IPS-15b (cell line): Measurements from ENCODE around the gene KIAA1217.

Experiments
- H3K27me3 ChIP-seq: one replicate; pipeline ENCODE4 v1.6.1; 2013; ENCODE audit warnings: low read length; ENCODE audit not compliant: control insufficient read depth, insufficient read depth
- H3K36me3 ChIP-seq: one replicate; pipeline ENCODE4 v1.6.1; 2013; ENCODE audit warnings: low read length; ENCODE audit not compliant: control insufficient read depth, insufficient read depth
- H3K4me1 ChIP-seq: one replicate; pipeline ENCODE4 v1.6.1; 2013; ENCODE audit warnings: mild to moderate bottlenecking, low read length; ENCODE audit not compliant: control insufficient read depth, insufficient read depth
- H3K4me3 ChIP-seq: one replicate; pipeline ENCODE4 v1.5.1; 2013; ENCODE audit warnings: low read depth, low read length
- H3K9ac ChIP-seq: one replicate; pipeline ENCODE4 v1.6.1; 2013; ENCODE audit warnings: low read depth, mild to moderate bottlenecking, low read length
- H3K9me3 ChIP-seq: one replicate; pipeline ENCODE4 v1.6.1; 2013; ENCODE audit warnings: mild to moderate bottlenecking, low read length; ENCODE audit not compliant: control insufficient read depth, insufficient read depth

The KIAA1217 gene

DNA sequence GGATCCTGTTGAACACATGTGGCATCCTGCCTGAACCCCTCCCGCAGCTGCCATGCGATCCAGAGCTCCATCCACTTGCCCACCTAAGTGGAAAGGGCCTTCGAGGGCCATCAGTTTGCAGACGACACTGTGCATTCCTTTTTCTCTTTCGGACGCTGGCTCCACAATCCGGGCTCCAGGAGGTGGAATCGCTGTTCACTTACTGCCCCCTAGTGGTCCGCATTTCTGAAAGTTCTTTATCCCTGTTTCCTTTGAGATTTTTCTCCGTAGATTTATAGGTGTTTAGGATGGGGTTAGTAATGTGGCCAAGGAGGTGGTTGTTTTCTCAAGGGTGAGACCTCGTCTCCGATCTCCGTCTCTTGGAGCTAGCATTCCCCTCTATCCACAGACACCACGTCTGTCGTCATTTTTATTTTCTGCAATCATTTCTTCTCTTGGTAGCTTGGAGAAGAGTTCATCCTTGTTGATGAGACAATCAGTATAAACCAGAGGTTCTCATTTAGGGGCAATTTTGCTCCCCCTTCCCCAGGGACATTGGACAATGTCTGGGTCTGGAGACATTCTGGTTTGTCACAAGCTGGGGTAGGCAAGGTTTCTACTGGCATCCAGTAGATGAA, 310.2 kb downstream of the KIAA1217 start:
- no peaks in the 10 kb centered on the region for H3K27me3 ChIP-seq
- no peak overlapping the region for H3K9ac ChIP-seq
- no peak overlapping the region for H3K4me3 ChIP-seq
- no peaks in the 10 kb centered on the region for H3K9me3 ChIP-seq
- peaks cover 10% of the 10 kb centered on the region for H3K4me1 ChIP-seq
- peaks cover 3% of the 10 kb centered on the region for H3K36me3 ChIP-seq

- Histone ChIP-seq H3K4me1 (peaks cover 10% of the 10 kb centered on the region), H3K9ac (peak overlapping the region; percentile 54), H3K9me3 (no peaks in the 10 kb centered on the region), H3K27me3 (no peaks in the 10 kb centered on the region), H3K36me3 (peaks cover 8% of the 10 kb centered on the region), H3K4me3 (no peak overlapping the region)
These were observed 311.0 kb downstream of the KIAA1217 start for GRCh38 chr10:24519950-24520349.

- H3K4me3 ChIP-seq = no peak overlapping the region
These were observed 315.4 kb downstream of the KIAA1217 start for GRCh38 chr10:24524314-24524713.

DNA sequence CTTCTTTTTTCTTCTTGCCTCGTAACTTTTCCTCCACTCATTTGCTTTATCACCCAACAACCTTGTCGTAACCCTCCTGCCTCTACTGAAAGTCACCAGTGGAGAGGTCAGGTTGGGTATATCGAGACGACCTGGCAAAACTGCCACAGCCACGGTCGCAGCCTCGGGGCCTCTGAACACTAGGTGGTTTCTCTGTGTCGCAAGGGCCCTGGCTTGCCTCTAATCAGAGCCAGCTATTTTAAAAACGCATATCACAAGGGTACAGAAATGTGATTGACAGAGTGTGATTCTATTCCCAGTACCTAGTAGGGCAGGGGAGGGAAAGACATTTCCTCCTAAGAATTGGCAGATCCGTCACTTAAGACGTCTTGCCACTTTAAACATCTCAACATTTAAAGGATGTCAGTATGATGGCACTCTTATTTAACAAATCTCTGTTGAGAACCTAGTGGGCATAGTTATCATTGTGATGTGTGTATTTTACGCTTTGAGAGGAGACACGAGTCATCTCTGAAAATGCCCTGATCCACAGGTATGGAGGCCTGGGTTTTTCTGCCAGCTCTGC, 317.2 kb downstream of the KIAA1217 start:
- no peaks in the 10 kb centered on the region for H3K4me1 ChIP-seq
- H3K27me3 ChIP-seq = no peaks in the 10 kb centered on the region
- H3K9me3 ChIP-seq = no peaks in the 10 kb centered on the region
- no peak overlapping the region for H3K9ac ChIP-seq
- no peak overlapping the region for H3K4me3 ChIP-seq
- H3K36me3 ChIP-seq = peaks cover 8% of the 10 kb centered on the region

More at GRCh38 chr10:24524314-24524713, 315.4 kb downstream of the KIAA1217 start:
- H3K4me1 ChIP-seq = peaks cover 8% of the 10 kb centered on the region
- peaks cover 8% of the 10 kb centered on the region for H3K36me3 ChIP-seq
- H3K9me3 ChIP-seq = no peaks in the 10 kb centered on the region
- no peaks in the 10 kb centered on the region for H3K27me3 ChIP-seq
- H3K9ac ChIP-seq = no peak overlapping the region

GRCh38 chr10:24528946-24529345, 320.0 kb downstream of the KIAA1217 start:
- Histone ChIP-seq H3K9ac (no peak overlapping the region), H3K9me3 (no peaks in the 10 kb centered on the region), H3K36me3 (peaks cover 15% of the 10 kb centered on the region), H3K27me3 (no peaks in the 10 kb centered on the region), H3K4me1 (no peaks in the 10 kb centered on the region), H3K4me3 (no peak overlapping the region)

- Histone ChIP-seq H3K9me3 (no peaks in the 10 kb centered on the region), H3K4me1 (no peaks in the 10 kb centered on the region), H3K9ac (no peak overlapping the region), H3K4me3 (no peak overlapping the region), H3K27me3 (no peaks in the 10 kb centered on the region), H3K36me3 (peaks cover 10% of the 10 kb centered on the region)
These were observed 322.5 kb downstream of the KIAA1217 start for GRCh38 chr10:24531439-24531838.

- no peaks in the 10 kb centered on the region for H3K27me3 ChIP-seq
- H3K9me3 ChIP-seq = no peaks in the 10 kb centered on the region
- H3K4me1 ChIP-seq = no peaks in the 10 kb centered on the region
- H3K36me3 ChIP-seq = peaks cover 10% of the 10 kb centered on the region
- H3K4me3 ChIP-seq = no peak overlapping the region
- no peak overlapping the region for H3K9ac ChIP-seq
These were observed 325.0 kb downstream of the KIAA1217 start for GRCh38 chr10:24533981-24534380.

DNA sequence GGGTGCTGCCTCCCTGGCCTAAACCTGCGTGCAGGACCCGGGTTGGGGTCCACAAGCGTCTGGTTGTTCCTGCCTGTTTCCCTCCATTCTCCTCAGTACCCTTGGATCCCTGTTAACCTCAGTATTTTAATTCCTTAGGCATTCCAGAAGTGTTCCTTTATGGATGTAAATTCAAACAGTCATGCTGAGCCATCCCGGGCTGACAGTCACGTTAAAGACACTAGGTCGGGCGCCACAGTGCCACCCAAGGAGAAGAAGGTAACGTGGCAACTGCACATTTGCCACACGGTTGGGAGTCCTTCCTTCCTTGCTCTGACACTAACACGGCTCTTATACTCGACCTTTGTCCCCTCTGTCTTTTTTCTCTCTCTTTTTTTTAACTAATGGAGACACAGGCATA, 327.7 kb downstream of the KIAA1217 start:
- Histone ChIP-seq H3K9me3 (no peaks in the 10 kb centered on the region), H3K4me1 (no peaks in the 10 kb centered on the region), H3K4me3 (no peak overlapping the region), H3K9ac (no peak overlapping the region), H3K27me3 (no peaks in the 10 kb centered on the region), H3K36me3 (peaks cover 10% of the 10 kb centered on the region)

DNA sequence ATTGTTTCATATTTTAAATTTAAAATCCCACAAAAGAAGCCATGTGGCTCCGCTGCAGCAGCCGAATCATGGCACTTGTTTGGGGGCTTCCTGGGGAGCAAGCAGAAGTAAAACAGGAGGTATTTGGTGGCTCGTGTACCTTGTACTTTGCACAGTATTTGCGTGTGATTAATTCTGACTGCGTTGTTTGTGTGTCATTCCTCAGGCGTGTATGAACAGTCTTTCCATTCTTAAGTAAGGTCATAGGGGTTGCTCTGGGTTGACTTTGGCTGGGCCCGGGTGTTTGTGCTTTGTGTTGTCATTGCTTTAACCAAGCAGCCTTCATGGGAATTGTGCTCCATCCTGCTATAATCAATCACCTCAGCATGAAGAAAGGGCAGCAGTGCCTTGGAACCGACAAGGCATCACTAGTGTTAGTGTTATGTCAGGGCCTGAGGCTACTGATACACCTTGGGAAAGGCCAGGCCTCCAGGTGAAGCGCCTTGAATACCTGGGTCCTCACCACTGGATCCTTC, 332.4 kb downstream of the KIAA1217 start:
- no peaks in the 10 kb centered on the region for H3K9me3 ChIP-seq
- no peak overlapping the region for H3K9ac ChIP-seq
- H3K4me3 ChIP-seq = no peak overlapping the region
- H3K36me3 ChIP-seq = no peaks in the 10 kb centered on the region
- no peaks in the 10 kb centered on the region for H3K27me3 ChIP-seq
- no peaks in the 10 kb centered on the region for H3K4me1 ChIP-seq

DNA sequence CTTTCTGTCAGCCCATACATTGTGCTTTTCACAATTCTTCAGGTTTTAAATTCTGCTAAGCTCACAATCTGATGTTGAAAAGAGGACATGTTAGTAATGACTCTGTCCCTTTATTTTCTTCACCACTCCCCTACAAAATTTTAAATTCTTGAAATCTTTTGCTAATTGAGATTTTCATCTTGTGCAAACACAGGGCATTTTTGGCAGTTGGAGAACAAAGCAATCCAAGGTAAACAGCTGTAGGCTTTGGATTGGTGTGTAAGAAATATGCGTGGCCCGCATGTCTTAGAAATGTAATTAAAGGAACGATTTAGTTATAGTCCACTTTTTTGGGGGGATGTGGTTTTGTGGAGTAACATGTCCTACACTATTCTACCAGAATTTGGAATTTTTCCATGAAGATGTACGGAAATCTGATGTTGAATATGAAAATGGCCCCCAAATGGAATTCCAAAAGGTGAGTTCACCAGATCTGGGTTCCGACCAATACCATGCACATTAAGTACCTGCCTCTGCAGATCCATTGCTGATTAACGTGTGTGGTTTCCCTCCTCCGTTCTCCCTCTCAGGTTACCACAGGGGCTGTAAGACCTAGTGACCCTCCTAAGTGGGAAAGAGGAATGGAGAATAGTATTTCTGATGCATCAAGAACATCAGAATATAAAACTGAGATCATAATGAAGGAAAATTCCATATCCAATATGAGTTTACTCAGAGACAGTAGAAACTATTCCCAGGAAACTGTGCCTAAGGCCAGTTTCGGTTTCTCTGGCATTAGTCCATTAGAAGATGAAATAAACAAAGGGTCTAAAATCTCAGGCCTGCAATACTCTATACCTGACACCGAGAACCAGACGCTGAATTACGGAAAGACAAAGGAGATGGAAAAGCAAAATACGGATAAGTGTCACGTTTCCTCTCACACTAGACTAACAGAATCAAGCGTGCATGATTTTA, 333.7 kb downstream of the KIAA1217 start:
- Histone ChIP-seq H3K36me3 (no peaks in the 10 kb centered on the region), H3K4me1 (no peaks in the 10 kb centered on the region), H3K9ac (no peak overlapping the region), H3K4me3 (no peak overlapping the region), H3K27me3 (no peaks in the 10 kb centered on the region), H3K9me3 (no peaks in the 10 kb centered on the region)

DNA sequence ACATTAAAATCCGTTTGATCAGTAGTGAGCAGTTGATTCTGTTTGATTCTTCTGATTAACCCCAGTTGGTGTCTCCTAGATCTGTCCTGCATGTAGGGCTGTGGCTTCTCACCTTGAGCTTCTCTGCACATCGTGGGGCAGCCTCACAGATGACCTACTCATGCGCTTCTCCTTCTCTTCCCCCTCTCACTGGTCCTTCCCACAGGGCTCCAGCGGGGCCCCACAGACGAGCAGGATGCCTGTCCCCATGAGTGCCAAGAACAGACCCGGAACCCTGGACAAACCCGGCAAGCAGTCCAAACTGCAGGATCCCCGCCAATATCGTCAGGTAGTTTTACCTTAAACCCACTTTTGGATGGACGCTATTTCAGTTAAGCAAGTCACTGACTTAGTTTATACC, 335.8 kb downstream of the KIAA1217 start:
- Histone ChIP-seq H3K9ac (no peak overlapping the region), H3K27me3 (no peaks in the 10 kb centered on the region), H3K4me3 (no peak overlapping the region), H3K9me3 (no peaks in the 10 kb centered on the region), H3K4me1 (no peaks in the 10 kb centered on the region), H3K36me3 (no peaks in the 10 kb centered on the region)
